Astrocyte (in vitro differentiated cells and primary cell): ENCODE measurements around the gene STXBP2. TPM values are rescaled to one million over a fixed set of nuclear protein-coding genes. Genes with fewer than 3 reads are reported as not detected.

Experiments
- DNase-seq: peaks from one replicate; pipeline ENCODE4 v3.0.0-alpha.2; 2010; ENCODE audit warnings: low read depth
- FAIRE-seq: peaks from 2 replicates; lab custom pipeline; 2011; peaks lifted over from hg19 to GRCh38; lab: Jason Lieb, UNC
- H2AFZ ChIP-seq: 2 replicates; pipeline ENCODE4 v1.6.0; 2012; ENCODE audit warnings: low read depth, low read length, inconsistent platforms
- H3K27ac ChIP-seq: 2 replicates; pipeline ENCODE4 v1.5.1; 2011; ENCODE audit warnings: low read depth, low read length, inconsistent platforms
- H3K27me3 ChIP-seq: 2 replicates; pipeline ENCODE4 v1.6.0; 2011; ENCODE audit warnings: low read length, inconsistent platforms; ENCODE audit not compliant: insufficient read depth
- H3K36me3 ChIP-seq: 2 replicates; pipeline ENCODE4 v1.5.1; 2011; ENCODE audit warnings: low read length, inconsistent platforms; ENCODE audit not compliant: insufficient read depth
- H3K4me1 ChIP-seq: 2 replicates; pipeline ENCODE4 v1.5.1; 2011; ENCODE audit warnings: low read length, inconsistent platforms; ENCODE audit not compliant: insufficient read depth
- H3K4me2 ChIP-seq: 2 replicates; pipeline ENCODE4 v1.6.0; 2012; ENCODE audit warnings: low read length, inconsistent platforms
- H3K4me3 ChIP-seq: 2 replicates; pipeline ENCODE4 v1.5.1; 2011; ENCODE audit warnings: low read depth, mild to moderate bottlenecking, low read length, inconsistent platforms; ENCODE audit not compliant: insufficient read depth
- H3K79me2 ChIP-seq: 2 replicates; pipeline ENCODE4 v1.6.0; 2012; ENCODE audit warnings: mild to moderate bottlenecking, low read length, inconsistent platforms; ENCODE audit not compliant: insufficient read depth
- H3K9ac ChIP-seq: 2 replicates; pipeline ENCODE4 v1.6.0; 2012; ENCODE audit warnings: mild to moderate bottlenecking, low read length, inconsistent platforms
- H3K9me3 ChIP-seq: 2 replicates; pipeline ENCODE4 v1.5.1; 2012; ENCODE audit warnings: low read depth, mild to moderate bottlenecking, low read length, inconsistent platforms; ENCODE audit not compliant: insufficient read depth
- H4K20me1 ChIP-seq: 2 replicates; pipeline ENCODE4 v1.6.0; 2012; ENCODE audit warnings: low read length, inconsistent platforms; ENCODE audit not compliant: insufficient read depth
- H3K27ac Mint-ChIP-seq: one replicate; pipeline ENCODE4 v1.8.0; 2021; ENCODE audit warnings: mild to moderate bottlenecking, mixed read lengths; ENCODE audit not compliant: unreplicated experiment
- H3K27me3 Mint-ChIP-seq: one replicate; pipeline ENCODE4 v1.8.0; 2021; ENCODE audit warnings: low read depth, mixed read lengths; ENCODE audit not compliant: unreplicated experiment
- H3K36me3 Mint-ChIP-seq: one replicate; pipeline ENCODE4 v1.8.0; 2021; ENCODE audit warnings: low read depth, mixed read lengths; ENCODE audit not compliant: unreplicated experiment
- H3K4me1 Mint-ChIP-seq: one replicate; pipeline ENCODE4 v1.8.0; 2021; ENCODE audit warnings: low read depth, mixed read lengths; ENCODE audit not compliant: unreplicated experiment
- H3K4me3 Mint-ChIP-seq: one replicate; pipeline ENCODE4 v1.8.0; 2021; ENCODE audit warnings: mild to moderate bottlenecking, moderate library complexity, mixed read lengths; ENCODE audit not compliant: unreplicated experiment
- H3K9me3 Mint-ChIP-seq: one replicate; pipeline ENCODE4 v1.8.0; 2021; ENCODE audit warnings: mild to moderate bottlenecking, mixed read lengths; ENCODE audit not compliant: unreplicated experiment
- CTCF ChIP-seq: IDR thresholded peaks from 2 replicates; pipeline ENCODE4 v1.5.1; 2011; ENCODE audit warnings: low read depth, mild to moderate bottlenecking, inconsistent platforms, low read length, moderate library complexity; ENCODE audit not compliant: insufficient read depth
- EZH2 ChIP-seq: IDR thresholded peaks from 2 replicates; pipeline ENCODE4 v1.6.1; 2012; ENCODE audit warnings: mild to moderate bottlenecking, low read length, inconsistent platforms; ENCODE audit not compliant: insufficient read depth
- total RNA-seq: library from RNA; stranded (reverse); gene quantifications from 2 replicates; pipeline ENCODE4 v1.2.1, GENCODE V29; 2021

Gene STXBP2
- total RNA-seq, 1 donor from 2014 or later, result 49.6 TPM

GRCh38 chr19:7679771-7680605 is 43.1 kb downstream of the STXBP2 start:
- peaks cover 23% of the 10 kb centered on the region for H4K20me1 ChIP-seq
- H3K9ac ChIP-seq, result no peak overlapping the region
- H3K4me1 ChIP-seq, result peaks cover 8% of the 10 kb centered on the region
- H3K9me3 Mint-ChIP-seq, result no peaks in the 10 kb centered on the region
- peak overlapping the region; percentile 92 for H2AFZ ChIP-seq
- H3K36me3 ChIP-seq, result no peaks in the 10 kb centered on the region
- DNase-seq (no peak), FAIRE-seq (no peak)
- H3K27me3 ChIP-seq, result peaks cover 5% of the 10 kb centered on the region
- H3K4me3 Mint-ChIP-seq, result peak overlapping the region; percentile 80
- H3K27ac ChIP-seq, result no peak overlapping the region
- H3K27me3 Mint-ChIP-seq, result peaks cover 35% of the 10 kb centered on the region
- no peaks in the 10 kb centered on the region for H3K4me1 Mint-ChIP-seq
- H3K79me2 ChIP-seq, result peaks cover 13% of the 10 kb centered on the region
- peak overlapping the region; percentile 98 for H3K4me2 ChIP-seq
- no peaks in the 10 kb centered on the region for H3K9me3 ChIP-seq
- H3K36me3 Mint-ChIP-seq, result peaks cover 1% of the 10 kb centered on the region
- TF ChIP-seq CTCF (no peak), EZH2 (no peak)
- peak overlapping the region; percentile 87 for H3K4me3 ChIP-seq
- peak overlapping the region; percentile 66 for H3K27ac Mint-ChIP-seq

GRCh38 chr19:7680606-7681339 is 43.9 kb downstream of the STXBP2 start, which contains the start of gene TRAPPC5:
TRAPPC5 (plus strand) TSS chr19:7680833; CDS start chr19:7682254, 1,421 bp downstream.
- DNase-seq (peak; percentile 51), FAIRE-seq (no peak)
- Mint-ChIP-seq H3K36me3 (peaks cover 6% of the 10 kb centered on the region), H3K27me3 (peaks cover 34% of the 10 kb centered on the region), H3K27ac (peak within 1 kb of the TSS; percentile 66), H3K4me1 (no peaks in the 10 kb centered on the region), H3K9me3 (no peaks in the 10 kb centered on the region), H3K4me3 (peak within 1 kb of the TSS; percentile 89)
- TF ChIP-seq EZH2 (no peak), CTCF (peak; percentile 58)
- Histone ChIP-seq H3K4me2 (peak within 1 kb of the TSS; percentile 98), H3K9me3 (no peaks in the 10 kb centered on the region), H3K4me1 (peaks cover 8% of the 10 kb centered on the region), H3K4me3 (peak within 1 kb of the TSS; percentile 87), H3K27me3 (peaks cover 5% of the 10 kb centered on the region), H3K9ac (peak within 1 kb of the TSS; percentile 97), H3K36me3 (no peaks in the 10 kb centered on the region), H2AFZ (peak within 1 kb of the TSS; percentile 92), H3K27ac (peak within 1 kb of the TSS; percentile 65), H4K20me1 (peaks cover 30% of the 10 kb centered on the region), H3K79me2 (peaks cover 13% of the 10 kb centered on the region)
